Thymus (tissue), 11 donors: ENCODE data around the gene HOXA11. TPM values are rescaled to one million over a fixed set of nuclear protein-coding genes. Genes with fewer than 3 reads are reported as not detected.
A peak's percentile ranks its signal among the peaks of the same experiment; 100 is the strongest.

Experiments
- DNase-seq, 9 donors: peaks; one replicate each; pipeline ENCODE4 v3.0.0-alpha.2; 2013; ENCODE audit warnings: low spot score in 9 of 9, low read depth in 6 of 9, missing footprints in 1 of 9
- H3K27ac ChIP-seq, 2 donors: one replicate each; pipeline ENCODE4 v1.5.1; 2013; ENCODE audit warnings: control low read depth in 1 of 2, low read depth in 1 of 2, low read length in 1 of 2, mild to moderate bottlenecking in 1 of 2, moderate library complexity in 1 of 2
- H3K27me3 ChIP-seq, 2 donors: one replicate each; pipeline ENCODE4 v1.5.1; 2013; ENCODE audit warnings: low read length in 1 of 2; ENCODE audit not compliant: control insufficient read depth in 2 of 2, insufficient read depth in 1 of 2
- H3K36me3 ChIP-seq, 2 donors: one replicate each; pipeline ENCODE4 v1.5.1; 2013; ENCODE audit warnings: low read length in 1 of 2, mild to moderate bottlenecking in 1 of 2, moderate library complexity in 1 of 2; ENCODE audit not compliant: control insufficient read depth in 2 of 2, insufficient read depth in 2 of 2
- H3K4me1 ChIP-seq, 2 donors: one replicate each; pipeline ENCODE4 v1.5.1; 2013; ENCODE audit warnings: low read length in 2 of 2; ENCODE audit not compliant: control insufficient read depth in 2 of 2, insufficient read depth in 2 of 2
- H3K4me3 ChIP-seq, 2 donors: one replicate each; pipeline ENCODE4 v1.5.1; 2013; ENCODE audit warnings: low read length in 2 of 2, control low read depth in 1 of 2, mild to moderate bottlenecking in 1 of 2
- H3K9me3 ChIP-seq, 2 donors: one replicate each; pipeline ENCODE4 v1.5.1; 2013; ENCODE audit warnings: low read length in 1 of 2, mild to moderate bottlenecking in 1 of 2; ENCODE audit not compliant: control insufficient read depth in 2 of 2, insufficient read depth in 1 of 2
- WGBS: extraction: QIAGEN DNeasy Blood & Tissue Kit; methylation state at CpG from one replicate; pipeline ENCODE4 v1.1.7; 2013; 5-methylcytosine and 5-hydroxymethylcytosine counted together
- polyA plus RNA-seq: library from polyadenylated mRNA; stranded (reverse); fragments of 200-250 nt; gene quantifications from one replicate; pipeline ENCODE4 v1.2.3, GENCODE V29; 2013
- total RNA-seq: library from RNA; stranded (reverse); fragments of 120-200 nt; gene quantifications from one replicate; pipeline ENCODE4 v1.2.4, GENCODE V29; 2013
- donor health status: healthy.

HOXA11 gene
- total and polyA plus RNA-seq, 2 donors: under 0.01 TPM; not detected in 1

DNA sequence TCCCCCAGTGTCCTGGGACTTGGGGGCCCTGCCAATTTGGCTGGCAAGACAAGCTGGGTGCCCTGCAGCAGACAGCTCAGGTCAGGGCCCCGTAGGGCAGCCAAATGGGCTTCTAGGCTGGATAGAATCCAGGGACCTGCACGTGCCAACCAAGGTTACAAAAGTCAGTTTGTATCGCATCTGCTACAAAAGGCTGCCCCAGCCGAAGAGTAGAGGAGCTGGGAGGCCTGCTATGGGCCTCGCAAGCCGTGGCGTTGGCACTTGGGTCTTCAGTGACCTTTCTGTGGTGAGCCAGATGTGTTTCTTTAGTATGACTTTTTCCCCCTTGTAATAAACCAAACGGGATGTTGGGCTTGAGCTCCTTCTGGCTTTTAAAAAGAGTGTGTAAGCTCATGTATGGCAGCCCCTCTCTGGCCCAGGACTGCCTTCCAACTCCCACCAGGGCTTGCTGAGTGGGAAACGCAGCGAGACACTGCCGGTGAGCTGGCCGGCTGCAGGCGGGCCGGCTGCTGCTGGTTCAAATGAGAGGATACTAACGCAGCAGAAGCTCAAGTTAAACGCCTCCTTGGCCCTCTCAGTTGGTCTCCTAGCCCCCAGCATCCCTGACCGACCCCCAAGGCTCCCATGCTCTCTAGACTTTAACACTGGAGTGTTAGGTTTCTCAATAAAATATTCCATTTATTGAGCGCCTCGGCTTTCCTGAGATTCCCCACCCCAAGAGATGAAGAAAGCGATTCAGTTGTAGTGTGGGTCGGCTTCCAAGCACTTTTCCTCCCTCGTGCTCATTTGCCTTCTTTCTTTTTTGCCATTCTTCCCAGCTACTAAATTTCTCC, 7.9 kb downstream of the HOXA11 start:
- WGBS: 96% methylated on average over 22 of the region's 22 CpGs
- Histone ChIP-seq H3K9me3 (peaks cover 0 to 10% of the 10 kb centered on the region in 2 donors), H3K27ac (no peak overlapping the region), H3K4me1 (peaks cover 15 to 30% of the 10 kb centered on the region in 2 donors), H3K27me3 (peaks cover 74 to 100% of the 10 kb centered on the region in 2 donors), H3K4me3 (no peak overlapping the region), H3K36me3 (no peaks in the 10 kb centered on the region)
- no peak for DNase-seq

- H3K27ac ChIP-seq: no peak overlapping the region
- H3K4me1 ChIP-seq: peaks cover 22 to 37% of the 10 kb centered on the region in 2 donors
- H3K9me3 ChIP-seq: peaks cover 0 to 10% of the 10 kb centered on the region in 2 donors
- peaks cover 69 to 100% of the 10 kb centered on the region in 2 donors for H3K27me3 ChIP-seq
- 81% methylated on average over 3 of the region's 3 CpGs for WGBS
- H3K36me3 ChIP-seq: no peaks in the 10 kb centered on the region
- DNase-seq: no peak
- H3K4me3 ChIP-seq: no peak overlapping the region
Measured at GRCh38 chr7:27176524-27176845, 8.5 kb downstream of the HOXA11 start.

- H3K9me3 ChIP-seq: peaks cover 0 to 10% of the 10 kb centered on the region in 2 donors
- no peak overlapping the region for H3K4me3 ChIP-seq
- H3K4me1 ChIP-seq: peaks cover 25 to 41% of the 10 kb centered on the region in 2 donors
- WGBS: 95% methylated on average over 40 of the region's 40 CpGs
- H3K27me3 ChIP-seq: peaks cover 64 to 100% of the 10 kb centered on the region in 2 donors
- no peak overlapping the region for H3K27ac ChIP-seq
- DNase-seq: no peak
- H3K36me3 ChIP-seq: no peaks in the 10 kb centered on the region
Measured at GRCh38 chr7:27175626-27176523, 9.2 kb downstream of the HOXA11 start.

DNA sequence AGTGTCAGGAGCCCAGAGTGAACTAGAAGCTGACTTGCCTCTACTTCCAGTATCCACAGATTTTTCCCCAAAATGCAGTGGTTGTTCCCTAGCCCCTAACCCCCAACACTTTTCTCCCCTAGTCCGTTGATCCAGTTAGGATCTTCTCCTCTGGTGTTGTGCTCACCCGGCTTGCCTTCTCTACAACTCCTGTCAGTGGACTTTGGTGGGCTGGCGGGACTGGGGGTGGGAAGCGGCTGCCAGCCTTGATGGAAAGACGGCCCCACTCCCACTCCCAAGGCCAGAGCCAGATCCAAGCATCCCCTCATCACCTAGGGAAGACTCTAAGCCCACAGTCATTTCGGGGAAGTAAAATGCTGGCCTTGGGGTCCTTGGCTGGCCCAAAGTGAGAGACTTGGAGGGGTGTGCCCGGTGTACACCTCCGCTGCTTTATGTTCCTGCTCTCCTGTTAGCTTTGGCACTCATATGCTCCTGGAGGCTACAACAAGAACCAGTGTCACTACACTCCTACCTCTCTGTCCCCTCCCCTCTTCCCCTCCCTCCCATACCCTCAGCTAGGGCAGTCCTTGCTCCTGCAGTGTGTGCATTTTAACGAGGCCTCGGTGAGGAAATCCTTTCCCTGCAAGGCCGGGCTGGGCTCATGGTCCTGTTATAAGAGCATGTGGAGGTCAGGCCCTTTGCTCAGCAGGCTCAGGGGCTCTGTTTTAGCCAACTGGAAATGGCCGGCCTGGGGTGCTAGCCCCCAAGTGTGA, 10.0 kb downstream of the HOXA11 start:
- peaks cover 0 to 10% of the 10 kb centered on the region in 2 donors for H3K9me3 ChIP-seq
- 93% methylated on average over 12 of the region's 12 CpGs for WGBS
- H3K4me1 ChIP-seq: peaks cover 29 to 42% of the 10 kb centered on the region in 2 donors
- H3K36me3 ChIP-seq: no peaks in the 10 kb centered on the region
- no peak overlapping the region for H3K4me3 ChIP-seq
- no peak overlapping the region for H3K27ac ChIP-seq
- DNase-seq: no peak
- H3K27me3 ChIP-seq: peaks cover 59 to 100% of the 10 kb centered on the region in 2 donors

- H3K4me3 ChIP-seq: peak within 1 kb of the TSS; percentile 24 to 73
- peaks cover 55 to 100% of the 10 kb centered on the region in 2 donors for H3K27me3 ChIP-seq
- H3K36me3 ChIP-seq: no peaks in the 10 kb centered on the region
- H3K27ac ChIP-seq: no peak within 1 kb of the TSS
- no peak for DNase-seq
- H3K9me3 ChIP-seq: peaks cover 0 to 10% of the 10 kb centered on the region in 2 donors
- 7% methylated on average over 82 of the region's 82 CpGs for WGBS
- peaks cover 29 to 37% of the 10 kb centered on the region in 2 donors for H3K4me1 ChIP-seq
Measured at GRCh38 chr7:27173956-27174873, 10.8 kb downstream of the HOXA11 start, which contains the start of gene HOXA10. Gene HOXA10 (minus strand): TSS chr7:27174320. CDS start chr7:27174306, 14 bp downstream.

- peaks cover 0 to 10% of the 10 kb centered on the region in 2 donors for H3K9me3 ChIP-seq
- DNase-seq: no peak
- under 1% methylated on average over 58 of the region's 59 CpGs for WGBS
- H3K27me3 ChIP-seq: peaks cover 50 to 100% of the 10 kb centered on the region in 2 donors
- no peaks in the 10 kb centered on the region for H3K36me3 ChIP-seq
- peak overlapping the region; percentile 22 to 73 for H3K4me3 ChIP-seq
- H3K27ac ChIP-seq: no peak overlapping the region
- peaks cover 29 to 37% of the 10 kb centered on the region in 2 donors for H3K4me1 ChIP-seq
Measured at GRCh38 chr7:27173511-27173955, 11.5 kb downstream of the HOXA11 start.

- peaks cover 29 to 42% of the 10 kb centered on the region in 2 donors for H3K4me1 ChIP-seq
- under 1% methylated on average over 58 of the region's 58 CpGs for WGBS
Measured at GRCh38 chr7:27172823-27173510, 12.1 kb downstream of the HOXA11 start.

More at GRCh38 chr7:27172823-27173510, 12.1 kb downstream of the HOXA11 start:
- DNase-seq: no peak
- H3K4me3 ChIP-seq: peak overlapping the region; percentile 8 to 73
- peaks cover 0 to 10% of the 10 kb centered on the region in 2 donors for H3K9me3 ChIP-seq
- no peak overlapping the region for H3K27ac ChIP-seq
- peaks cover 48 to 100% of the 10 kb centered on the region in 2 donors for H3K27me3 ChIP-seq
- H3K36me3 ChIP-seq: no peaks in the 10 kb centered on the region
